NCI-H187 treated with DMSO at 0.1 percent for 48 hours (cell line): ENCODE measurements around the gene GPATCH8.
"Not testable (repeated sequence)": the region's sequence is repeated elsewhere in the genome, so short reads cannot be mapped to it uniquely, and the experiment has no call there.

ENCODE experiments used
- DNase-seq: peaks from one replicate; lab custom pipeline; 2025; lab: John Stamatoyannopoulos, UW

GPATCH8 gene

GRCh38 chr17:44396946-44397345 is 106.3 kb downstream of the GPATCH8 start:
- DNase-seq: no peak

DNA sequence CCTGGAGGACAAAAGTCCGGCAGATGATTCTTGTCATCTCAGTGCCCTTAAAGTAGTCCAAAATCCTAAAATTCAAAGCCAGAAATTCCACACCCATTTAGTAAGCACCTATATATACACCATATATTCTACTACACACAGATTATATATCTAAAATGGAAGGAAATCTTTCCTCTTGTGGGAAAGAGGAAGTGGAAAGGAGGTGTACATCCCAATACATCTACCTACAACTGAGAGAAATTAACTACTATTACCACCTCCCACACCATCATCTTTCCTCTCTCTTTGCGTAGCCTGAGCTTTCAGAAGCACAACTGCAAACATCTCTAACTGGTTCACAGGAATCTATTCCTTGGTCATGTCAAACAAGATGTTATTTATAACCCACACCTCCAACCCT is 108.4 kb downstream of the GPATCH8 start:
- no peak for DNase-seq

DNA sequence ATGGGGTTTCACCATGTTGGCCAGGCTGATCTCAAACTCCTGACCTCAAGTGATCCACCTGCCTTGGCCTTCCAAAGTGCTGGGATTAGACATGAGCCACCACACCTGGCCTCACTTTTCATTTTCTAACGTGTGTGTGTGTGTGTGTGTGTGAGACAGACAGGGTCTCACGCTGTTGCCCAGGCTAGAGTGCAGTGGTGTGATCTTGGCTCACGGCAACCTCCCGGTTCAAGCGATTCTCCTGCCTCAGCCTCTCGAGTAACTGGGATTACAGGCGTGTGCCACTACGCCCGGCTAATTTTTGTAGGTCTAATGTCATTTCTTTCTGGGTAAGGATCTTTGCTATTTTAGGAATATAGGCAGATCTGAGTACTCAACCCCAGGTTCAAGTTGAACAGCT is 109.1 kb downstream of the GPATCH8 start:
- DNase-seq: not testable (repeated sequence)

- no peak for DNase-seq
Measured at GRCh38 chr17:44390250-44390870, 112.8 kb downstream of the GPATCH8 start.

DNA sequence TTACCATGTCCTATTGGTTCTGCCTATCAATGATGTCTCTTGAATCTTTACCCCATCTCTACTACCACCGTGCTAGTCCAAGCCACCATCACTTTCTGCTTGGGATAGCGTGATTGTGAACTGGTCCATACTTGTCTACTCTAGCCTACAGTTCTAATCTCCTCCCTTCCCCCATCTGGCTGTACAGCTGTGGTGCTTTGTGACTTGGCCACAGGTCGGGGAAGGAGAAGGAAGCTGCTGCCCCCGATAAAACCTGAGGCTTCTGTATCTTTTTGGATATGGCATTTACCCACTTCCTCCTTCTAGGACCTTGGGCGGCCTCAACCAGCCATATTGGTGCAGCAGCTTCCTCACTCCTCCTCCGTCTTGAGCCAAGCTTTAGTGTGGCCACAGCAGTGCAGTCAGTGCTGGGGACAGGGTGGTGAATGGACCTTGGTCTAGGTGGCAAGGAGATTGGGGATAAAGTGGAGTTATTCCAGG is 113.4 kb downstream of the GPATCH8 start:
- no peak for DNase-seq

DNA sequence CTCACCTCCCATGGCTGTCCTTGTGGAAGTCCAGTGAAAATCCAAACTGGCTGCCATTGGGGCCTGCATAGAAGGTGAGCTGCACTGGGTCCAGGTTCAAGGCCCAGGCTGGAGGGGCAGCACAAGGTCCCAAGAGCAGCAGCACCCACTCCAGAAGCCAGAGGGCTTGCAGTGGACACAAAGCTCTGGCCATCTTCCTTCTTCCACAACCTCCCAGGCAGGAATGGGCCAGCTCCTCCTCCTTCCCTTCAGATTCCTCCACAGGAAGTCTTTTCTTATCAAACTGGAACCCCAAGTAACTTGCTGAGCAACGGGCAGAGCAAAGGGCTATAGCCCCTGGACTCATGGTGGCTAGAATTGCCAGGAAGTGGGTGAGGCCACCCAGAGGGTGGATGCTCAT is 113.9 kb downstream of the GPATCH8 start, which contains the start of gene ITGA2B:
ITGA2B (minus strand) TSS at position 369 of the 400 bp plus-strand sequence; CDS start at position 193, 176 bp downstream.
- DNase-seq: no peak

DNA sequence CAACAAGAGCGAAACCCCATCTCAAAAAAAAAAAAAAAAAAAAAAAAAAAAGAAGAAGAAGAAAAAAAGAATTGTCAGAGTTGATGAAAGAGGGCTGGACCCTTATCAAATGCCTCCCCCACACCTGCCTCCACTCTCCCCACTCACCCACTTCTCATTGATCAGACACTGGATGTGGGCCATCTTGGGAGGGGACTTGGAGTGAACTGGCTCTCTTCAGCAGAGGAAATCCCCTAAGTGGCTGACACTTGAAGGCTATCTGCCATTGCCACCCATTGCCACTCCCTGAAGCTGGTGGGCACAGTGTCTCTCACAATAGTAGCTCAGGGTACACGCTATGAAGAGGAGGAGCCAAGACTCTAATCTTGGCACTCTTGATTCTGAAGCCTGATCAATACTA is 115.4 kb downstream of the GPATCH8 start:
- DNase-seq: no peak

DNA sequence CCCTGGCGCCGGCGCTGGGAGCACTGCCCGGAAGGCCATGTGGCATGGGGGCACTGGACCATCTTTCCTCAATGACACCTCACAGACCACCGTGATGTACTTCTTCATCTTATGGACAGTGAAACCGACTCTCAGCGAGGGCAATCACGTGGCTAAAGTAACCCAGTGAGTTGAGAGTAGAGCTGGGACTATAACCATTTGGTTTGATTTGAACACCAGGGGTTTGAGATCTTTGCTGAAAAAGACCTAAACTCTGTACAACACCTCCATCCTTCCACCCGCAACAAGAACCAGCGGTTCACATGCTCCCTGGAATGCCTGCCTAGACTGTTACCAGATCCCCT is 117.1 kb downstream of the GPATCH8 start:
- no peak for DNase-seq

- no peak for DNase-seq
Measured at GRCh38 chr17:44385287-44386181, 117.7 kb downstream of the GPATCH8 start.

- DNase-seq: no peak
Measured at GRCh38 chr17:44384823-44385286, 118.4 kb downstream of the GPATCH8 start.

GRCh38 chr17:44384281-44384822 is 118.9 kb downstream of the GPATCH8 start:
- no peak for DNase-seq

- no peak for DNase-seq
Measured at GRCh38 chr17:44383861-44384260, 119.3 kb downstream of the GPATCH8 start.

GRCh38 chr17:44383363-44383762 is 119.8 kb downstream of the GPATCH8 start:
- DNase-seq: no peak

GRCh38 chr17:44382917-44383316 is 120.3 kb downstream of the GPATCH8 start:
- no peak for DNase-seq

GRCh38 chr17:44381810-44382305 is 121.3 kb downstream of the GPATCH8 start:
- DNase-seq: no peak

DNA sequence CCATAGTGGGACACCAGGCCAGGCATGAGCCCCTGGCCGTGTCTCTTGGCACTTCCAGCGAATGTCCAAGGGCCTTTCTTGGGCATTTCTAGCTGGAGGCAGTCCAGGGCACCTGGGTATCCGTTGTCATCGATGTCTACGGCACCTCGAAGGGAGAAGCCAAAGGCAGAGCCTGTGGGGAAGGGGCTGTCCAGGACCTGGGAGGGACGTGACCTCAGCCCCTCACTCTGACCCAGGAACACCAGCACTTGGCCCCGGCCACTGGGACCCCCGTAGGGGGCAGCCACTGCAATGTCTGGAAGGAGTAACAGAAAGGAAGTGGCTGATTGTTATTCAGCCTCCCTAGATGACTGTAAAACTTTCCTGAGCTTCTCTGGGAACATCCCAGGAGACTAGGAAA is 122.4 kb downstream of the GPATCH8 start:
- DNase-seq: no peak

DNA sequence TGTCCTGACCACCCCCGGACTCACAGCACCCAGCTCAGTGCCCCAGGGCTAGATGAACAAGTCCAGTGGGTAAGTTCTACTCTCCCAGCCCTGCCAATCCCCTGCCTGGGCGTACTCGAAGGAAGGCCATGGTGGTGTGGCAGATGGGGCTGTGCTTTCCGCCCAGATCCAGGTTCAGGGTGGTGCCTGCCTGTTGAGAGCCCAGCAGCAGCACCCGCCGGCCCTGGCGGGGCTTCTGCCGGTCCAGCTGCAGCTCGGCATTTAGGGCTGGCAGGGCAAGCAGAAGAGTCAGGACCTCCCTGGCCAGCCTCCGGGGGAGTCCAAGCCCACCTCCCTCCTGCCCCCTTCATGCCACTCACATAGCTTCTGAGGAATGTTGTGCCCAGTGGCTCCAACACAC is 123.3 kb downstream of the GPATCH8 start:
- no peak for DNase-seq

DNA sequence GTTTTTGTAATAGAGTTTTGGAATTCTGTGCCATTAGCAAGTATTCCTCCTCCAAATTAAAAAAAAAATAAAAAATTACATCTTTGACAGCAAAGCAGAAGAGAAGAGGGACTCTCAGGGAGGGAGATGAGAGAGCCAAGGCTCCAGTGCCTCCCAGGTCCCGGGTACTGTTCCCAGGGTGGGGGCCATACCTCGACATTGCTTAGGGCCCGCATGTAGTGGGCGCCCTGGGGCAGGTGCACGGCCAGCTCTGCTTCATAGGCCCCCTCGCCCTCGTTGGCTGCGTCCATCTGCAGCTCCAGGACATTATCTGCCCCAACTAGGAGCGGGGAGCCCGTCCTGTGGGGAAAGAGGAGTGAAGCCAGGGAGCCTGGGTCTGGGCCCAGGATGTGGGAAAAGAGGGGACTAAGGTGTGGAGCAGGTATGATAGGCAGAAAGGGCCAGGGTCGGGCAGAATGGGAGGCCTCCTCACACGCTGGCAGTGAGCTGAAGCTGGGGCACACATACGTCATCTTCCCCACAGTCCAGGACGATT is 125.0 kb downstream of the GPATCH8 start:
- DNase-seq: no peak

DNA sequence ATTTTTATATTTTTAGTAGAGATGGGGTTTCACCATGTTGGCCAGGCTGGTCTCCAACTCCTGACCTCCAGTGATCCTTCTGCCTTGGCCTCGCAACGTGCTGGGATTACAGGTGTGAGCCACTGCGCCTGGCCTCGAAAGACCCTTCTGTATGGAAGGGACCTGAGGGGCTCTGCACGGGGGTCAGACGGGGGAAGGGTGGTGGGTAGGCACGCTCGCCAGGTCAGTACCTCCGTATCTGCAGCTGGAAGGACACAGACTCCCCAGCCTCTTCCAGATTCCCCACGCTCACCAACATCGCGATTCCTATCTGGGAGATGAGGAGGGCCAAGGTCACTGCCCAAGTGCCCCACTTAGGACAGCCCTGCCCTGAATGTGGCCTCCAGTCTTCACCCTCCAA is 126.4 kb downstream of the GPATCH8 start:
- DNase-seq: no peak

GRCh38 chr17:44376124-44376523 is 127.1 kb downstream of the GPATCH8 start:
- no peak for DNase-seq

DNA sequence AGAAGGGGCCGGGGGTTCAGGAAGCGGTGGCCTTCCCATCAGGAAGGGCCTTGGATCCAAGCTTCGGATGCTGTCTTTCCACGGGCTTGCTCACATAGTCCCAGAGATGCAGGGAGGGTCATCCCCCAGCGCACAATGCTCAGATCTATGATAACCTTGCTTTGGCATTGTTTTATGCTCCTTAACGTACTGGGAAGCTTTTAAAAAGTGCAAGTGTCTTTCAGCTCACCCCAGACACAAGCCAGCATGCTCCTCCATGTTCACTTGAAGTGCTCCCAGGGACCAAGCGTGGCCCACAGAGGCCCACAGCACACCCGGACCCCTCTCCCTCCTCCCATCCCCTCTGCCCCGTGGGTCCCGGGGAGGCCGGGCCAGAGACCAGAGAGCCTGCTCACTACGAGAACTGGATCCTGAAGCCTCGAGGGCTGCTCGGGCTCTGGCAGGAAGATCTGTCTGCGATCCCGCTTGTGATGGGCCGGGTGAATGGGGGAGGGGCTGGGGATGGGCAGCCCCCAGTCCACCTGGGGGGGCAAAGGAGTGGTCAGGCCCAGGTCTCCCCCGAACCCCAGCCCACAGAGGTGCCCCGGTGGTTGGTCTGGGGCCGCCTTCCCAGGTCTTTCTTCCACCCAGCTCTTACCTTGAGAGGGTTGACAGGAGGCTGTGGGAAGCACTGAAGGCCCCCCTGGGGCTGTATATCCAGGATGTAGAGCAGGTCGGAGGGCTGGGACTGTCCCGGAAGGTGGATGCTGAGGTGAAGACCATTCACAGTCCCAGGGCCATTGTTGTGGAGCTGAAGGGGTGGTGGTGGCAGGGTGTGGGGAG is 127.8 kb downstream of the GPATCH8 start:
- no peak for DNase-seq
